SK-N-SH (cell line): Measurements from ENCODE around the gene YTHDC2. TPM values are rescaled to one million over a fixed set of nuclear protein-coding genes. Genes with fewer than 3 reads are reported as not detected.

ENCODE experiments used
- CTCF ChIA-PET: fragments of 300-600, 350-600 bp; formaldehyde crosslinking; extraction: SDS; loops from one replicate; lab custom pipeline; 2021; lab: Yijun Ruan, JAX
- POLR2A ChIA-PET: fragments of 350-600 bp; sonication (Branson Sonifier 250); formaldehyde crosslinking; extraction: SDS; loops from one replicate; lab custom pipeline; 2020; ENCODE audit warnings: antibody characterized with exemption, inconsistent platforms; lab: Yijun Ruan, JAX
- DNase-seq: peaks from one replicate; pipeline ENCODE4 v3.0.0; 2012
- H2AFZ ChIP-seq: fragments of 200-600 bp; sonication (generic); 2 replicates; pipeline ENCODE4 v1.8.1; 2016; ENCODE audit warnings: antibody characterized with exemption, mild to moderate bottlenecking, low read depth
- H3F3A ChIP-seq: fragments of 200-600 bp; sonication (generic); replicated peaks from 2 replicates; pipeline ENCODE3; 2016; ENCODE audit warnings: antibody characterized with exemption, mild to moderate bottlenecking; ENCODE audit not compliant: insufficient read depth
- H3K27ac ChIP-seq, 2 experiments: fragments of 200-500 bp in 1 of 2; fragments of 200-600 bp in 1 of 2; sonication (Bioruptor generic) in 1 of 2; sonication (generic), shearing (Covaris generic) in 1 of 2; 2 replicates each; pipeline versions ENCODE4 v1.5.1 to v1.6.1; 2014 to 2016; ENCODE audit warnings: low read depth in 2 of 2, inconsistent platforms in 1 of 2, low read length in 1 of 2, mild to moderate bottlenecking in 1 of 2, mixed read lengths in 1 of 2
- H3K27me3 ChIP-seq: fragments of 200-600 bp; sonication (generic), shearing (Covaris generic); 2 replicates; pipeline ENCODE4 v1.6.1; 2016; ENCODE audit warnings: mixed run types; ENCODE audit not compliant: insufficient read depth
- H3K36me3 ChIP-seq, 2 experiments: fragments of 200-500 bp in 1 of 2; fragments of 200-600 bp in 1 of 2; sonication (Bioruptor generic) in 1 of 2; sonication (generic) in 1 of 2; replicated peaks in 1 of 2; 2 replicates each; pipeline versions ENCODE3 to v1.5.1; 2014 to 2016; ENCODE audit warnings: low read length in 1 of 2, mild to moderate bottlenecking in 1 of 2; ENCODE audit not compliant: insufficient read depth in 2 of 2, control insufficient read depth in 1 of 2
- H3K4me1 ChIP-seq, 2 experiments: fragments of 200-500 bp in 1 of 2; fragments of 200-600 bp in 1 of 2; sonication (Bioruptor generic) in 1 of 2; sonication (generic), shearing (Covaris generic) in 1 of 2; 2 replicates each; pipeline versions ENCODE4 v1.5.1 to v1.6.1; 2014 to 2016; ENCODE audit warnings: low read depth in 1 of 2, low read length in 1 of 2, mixed run types in 1 of 2; ENCODE audit not compliant: insufficient read depth in 2 of 2, control insufficient read depth in 1 of 2
- H3K4me2 ChIP-seq: fragments of 200-600 bp; sonication (generic), shearing (Covaris generic); 2 replicates; pipeline ENCODE4 v1.6.1; 2017; ENCODE audit warnings: mixed run types
- H3K4me3 ChIP-seq, 2 experiments: fragments of 200-500 bp in 1 of 2; fragments of 200-600 bp in 1 of 2; sonication (Bioruptor generic) in 1 of 2; sonication (generic), shearing (Covaris generic) in 1 of 2; 2 replicates each; pipeline versions ENCODE4 v1.5.1 to v1.8.1; 2014 to 2016; ENCODE audit warnings: low read depth in 2 of 2, inconsistent platforms in 1 of 2, low read length in 1 of 2, mild to moderate bottlenecking in 1 of 2, mixed read lengths in 1 of 2, moderate library complexity in 1 of 2
- H3K79me2 ChIP-seq: fragments of 200-600 bp; sonication (generic); 2 replicates; pipeline ENCODE4 v1.8.1; 2017; ENCODE audit warnings: mild to moderate bottlenecking; ENCODE audit not compliant: insufficient read depth
- H3K9ac ChIP-seq: fragments of 200-600 bp; sonication (generic); 2 replicates; pipeline ENCODE4 v1.6.1; 2017; ENCODE audit warnings: mixed run types
- H3K9me2 ChIP-seq: fragments of 200-600 bp; sonication (generic); 2 replicates; pipeline ENCODE4 v1.6.1; 2017; ENCODE audit warnings: mixed run types
- H3K9me3 ChIP-seq: fragments of 200-600 bp; sonication (generic); 2 replicates; pipeline ENCODE4 v1.6.1; 2017; ENCODE audit warnings: mixed run types, mild to moderate bottlenecking, moderate library complexity
- H4K20me1 ChIP-seq: fragments of 200-600 bp; sonication (generic); 2 replicates; pipeline ENCODE4 v1.6.1; 2017; ENCODE audit warnings: mild to moderate bottlenecking, mixed run types; ENCODE audit not compliant: insufficient read depth
- CTCF ChIP-seq: fragments of 200-600 bp; sonication (generic); IDR thresholded peaks from 2 replicates; pipeline ENCODE4 v1.6.1; 2017; ENCODE audit warnings: antibody characterized with exemption, mild to moderate bottlenecking, moderate library complexity
- FOXM1 ChIP-seq: IDR thresholded peaks from 2 replicates; pipeline ENCODE4 v1.4.0; 2012; ENCODE audit warnings: low read depth, mild to moderate bottlenecking
- GABPA ChIP-seq: IDR thresholded peaks from 2 replicates; pipeline ENCODE4 v1.4.0; 2012; ENCODE audit warnings: low read depth, mild to moderate bottlenecking
- MAX ChIP-seq: IDR thresholded peaks from 2 replicates; pipeline ENCODE4 v1.4.0; 2012; ENCODE audit warnings: low read depth
- MEF2A ChIP-seq: IDR thresholded peaks from 2 replicates; pipeline ENCODE4 v1.4.0; 2012; ENCODE audit warnings: low read depth, borderline replicate concordance
- PBX3 ChIP-seq: IDR thresholded peaks from 2 replicates; pipeline ENCODE4; 2012
- RCOR1 ChIP-seq: fragments of 150-350 bp; IDR thresholded peaks from 2 replicates; pipeline ENCODE4 v1.6.1; 2017; ENCODE audit warnings: antibody characterized with exemption, low read length
- SIN3A ChIP-seq: IDR thresholded peaks from 2 replicates; pipeline ENCODE4 v1.6.1; 2012; ENCODE audit warnings: low read depth, mild to moderate bottlenecking, low read length, moderate library complexity, borderline replicate concordance
- USF1 ChIP-seq: IDR thresholded peaks from 2 replicates; pipeline ENCODE4 v1.4.0; 2012; ENCODE audit warnings: low read depth, borderline replicate concordance
- USF2 ChIP-seq: fragments of 150-350 bp; IDR thresholded peaks from 2 replicates; pipeline ENCODE4 v1.6.1; 2017; ENCODE audit warnings: antibody characterized with exemption, low read length, low read depth, borderline replicate concordance
- WGBS: methylation state at CpG from one replicate; pipeline ENCODE4 v1.1.6; 2017; ENCODE audit warnings: low lambda C conversion rate; 5-methylcytosine and 5-hydroxymethylcytosine counted together
- polyA plus RNA-seq, 3 experiments: library from polyadenylated mRNA; depleted of rRNA; stranded (reverse); fragments of >200 nt; gene quantifications; 2 replicates each; pipeline ENCODE4 v1.2.3, GENCODE V29; 2012

The YTHDC2 gene
- polyA plus RNA-seq, 1 of the 3 experiments (the other 2 are of a cell fraction): 3.5 TPM

- no peaks in the 10 kb centered on the region for H3K9me2 ChIP-seq
- no peaks in the 10 kb centered on the region for H4K20me1 ChIP-seq
- no peak overlapping the region for H3K4me3 ChIP-seq
- no peak for TF ChIP-seq GABPA
- TF ChIP-seq SIN3A: no peak
- no peak for TF ChIP-seq MAX
- TF ChIP-seq USF1: no peak
- no peak for TF ChIP-seq PBX3
- TF ChIP-seq FOXM1: no peak
- no peak for TF ChIP-seq RCOR1
- no peak for TF ChIP-seq CTCF
- no peak for TF ChIP-seq USF2
- no peak overlapping the region for H2AFZ ChIP-seq
- H3K4me1 ChIP-seq: no peaks in the 10 kb centered on the region
- WGBS: 61% methylated on average over 3 of the region's 3 CpGs
- no peak overlapping the region for H3K9ac ChIP-seq
- ChIA-PET CTCF (interaction anchor here (0.7 kb wide), 1 partner anchor 32 kb away, joined by 3 read pairs; no protein-coding TSS in a partner anchor), POLR2A (no interaction called here)
- no peak overlapping the region for H3K27ac ChIP-seq
- no peaks in the 10 kb centered on the region for H3K27me3 ChIP-seq
- H3K4me2 ChIP-seq: no peak overlapping the region
- no peaks in the 10 kb centered on the region for H3K79me2 ChIP-seq
- no peak for DNase-seq
- H3F3A ChIP-seq: no peaks in the 10 kb centered on the region
- no peaks in the 10 kb centered on the region for H3K36me3 ChIP-seq
- no peaks in the 10 kb centered on the region for H3K9me3 ChIP-seq
Measured at GRCh38 chr5:113478691-113479090, 34.8 kb upstream of the YTHDC2 start.

GRCh38 chr5:113480243-113480642 lies 33.3 kb upstream of the YTHDC2 start:
- Histone ChIP-seq H3K9ac (no peak overlapping the region), H3K79me2 (no peaks in the 10 kb centered on the region), H3F3A (no peaks in the 10 kb centered on the region), H3K9me3 (no peaks in the 10 kb centered on the region), H3K27me3 (peaks cover 7% of the 10 kb centered on the region; the same call in 1 of the 2 replicates), H3K36me3 (no peaks in the 10 kb centered on the region), H4K20me1 (no peaks in the 10 kb centered on the region), H3K27ac (no peak overlapping the region), H3K4me3 (no peak overlapping the region), H3K4me2 (no peak overlapping the region), H3K4me1 (no peaks in the 10 kb centered on the region), H2AFZ (no peak overlapping the region), H3K9me2 (no peaks in the 10 kb centered on the region)
- 31% methylated on average over 5 of the region's 5 CpGs for WGBS
- ChIA-PET POLR2A (no interaction called here), CTCF (no interaction called here)
- TF ChIP-seq MEF2A: no peak
- no peak for DNase-seq
